NCI-H1694 treated with DMSO at 0.1 percent for 48 hours (cell line): ENCODE data around the gene KLRC1.
"Not testable (repeated sequence)": the region's sequence is repeated elsewhere in the genome, so short reads cannot be mapped to it uniquely, and the experiment has no call there.

Experiments used
- DNase-seq: peaks from one replicate; lab custom pipeline; 2025; lab: John Stamatoyannopoulos, UW

Gene KLRC1

DNA sequence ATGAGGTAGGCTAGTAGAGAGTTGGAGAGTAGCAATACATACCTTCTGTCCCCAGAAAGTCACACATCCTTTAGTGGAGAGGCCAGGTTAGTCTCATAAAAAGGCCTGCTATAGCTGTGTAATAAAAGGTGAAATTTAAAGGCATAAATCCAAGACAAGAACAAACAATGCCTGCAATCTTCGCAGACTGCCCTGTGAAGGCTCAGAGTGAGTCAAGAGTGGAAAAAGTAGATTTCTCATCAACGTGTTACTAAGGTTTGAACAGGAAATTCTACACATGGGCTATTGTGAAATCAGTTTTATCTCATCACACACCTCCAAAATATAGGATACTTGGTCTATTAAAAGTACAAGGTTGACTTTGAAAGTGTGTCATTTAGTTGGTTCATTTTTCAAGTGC is at the start of gene KLRC1:
KLRC1 (minus strand) TSS at position 222 of the 400 bp plus-strand sequence. CDS start 2,221 bp downstream, outside the sequence.
- DNase-seq, result no peak

DNA sequence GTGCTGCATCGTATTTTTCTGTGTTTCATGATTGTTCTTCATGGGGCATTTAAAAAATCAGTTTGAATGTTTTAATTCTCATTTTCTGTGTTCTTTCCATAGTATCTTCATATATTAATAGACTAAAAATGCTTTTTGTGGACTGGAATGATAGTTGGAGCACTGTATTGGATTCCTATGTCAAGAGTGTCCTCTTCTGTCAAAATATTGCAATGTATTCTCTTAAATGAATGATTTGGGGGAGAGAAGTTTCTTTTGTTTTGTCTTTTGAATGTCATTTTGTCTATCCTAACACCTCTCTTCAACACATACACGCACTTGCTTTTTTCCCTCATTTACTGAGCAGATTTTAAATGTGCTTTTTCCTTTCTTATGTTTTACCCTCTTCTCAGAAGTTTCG is 47.9 kb upstream of the KLRC1 start:
- no peak for DNase-seq

DNA sequence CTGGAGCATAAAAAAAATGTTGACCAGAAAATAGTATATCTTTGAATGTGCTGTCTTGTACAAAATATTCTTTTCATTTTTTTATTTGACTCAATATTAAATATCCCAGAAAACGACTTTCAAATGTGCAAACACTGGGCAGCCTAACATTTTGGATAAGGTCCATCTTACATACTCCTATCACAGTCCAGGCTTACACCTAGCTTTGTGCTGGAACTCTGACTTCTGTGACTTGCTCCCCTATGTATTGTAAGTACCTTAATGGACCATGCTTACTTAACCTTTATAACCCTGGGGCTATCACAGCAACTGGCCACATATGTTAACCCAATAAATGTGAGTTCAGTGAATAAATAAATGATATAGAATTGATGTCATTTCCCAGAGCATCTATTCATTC is 44.9 kb upstream of the KLRC1 start:
- DNase-seq, result no peak

DNA sequence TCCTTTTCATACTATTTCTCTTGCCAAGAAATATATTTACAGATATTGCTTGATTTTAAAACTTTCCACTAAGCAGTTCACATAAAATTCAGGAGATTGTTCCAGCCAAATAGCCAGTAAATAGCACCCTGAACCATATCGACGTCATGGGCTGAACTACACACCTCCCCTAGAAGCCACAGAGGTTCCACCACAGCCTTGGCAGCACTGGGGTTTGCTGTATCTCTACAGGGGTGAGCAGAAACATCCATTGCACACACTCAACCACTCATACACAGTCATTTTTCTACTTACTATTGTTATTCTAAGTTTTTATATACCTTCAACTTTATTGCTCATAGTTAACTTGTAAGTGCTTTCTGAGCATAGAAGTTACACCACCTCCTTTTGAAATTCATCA is 44.4 kb upstream of the KLRC1 start:
- no peak for DNase-seq

DNA sequence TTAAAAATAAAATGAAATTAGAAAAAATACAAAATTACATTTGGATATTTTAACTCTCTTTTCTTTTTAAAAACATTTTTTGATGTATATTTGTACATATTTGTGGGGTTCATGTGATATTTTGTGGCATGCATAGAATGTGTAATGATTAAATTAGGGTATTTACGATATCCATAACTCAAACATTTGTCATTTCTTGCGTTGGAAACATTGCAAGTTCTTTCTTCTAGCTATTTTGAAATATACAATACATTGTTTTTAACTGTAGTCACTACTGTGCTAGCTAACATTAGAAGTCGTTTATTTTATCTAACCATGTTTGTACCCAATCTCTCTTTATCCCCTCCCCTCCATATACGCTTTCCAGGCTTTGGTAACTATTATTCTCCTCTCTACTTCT is 38.6 kb upstream of the KLRC1 start:
- DNase-seq, result no peak

DNA sequence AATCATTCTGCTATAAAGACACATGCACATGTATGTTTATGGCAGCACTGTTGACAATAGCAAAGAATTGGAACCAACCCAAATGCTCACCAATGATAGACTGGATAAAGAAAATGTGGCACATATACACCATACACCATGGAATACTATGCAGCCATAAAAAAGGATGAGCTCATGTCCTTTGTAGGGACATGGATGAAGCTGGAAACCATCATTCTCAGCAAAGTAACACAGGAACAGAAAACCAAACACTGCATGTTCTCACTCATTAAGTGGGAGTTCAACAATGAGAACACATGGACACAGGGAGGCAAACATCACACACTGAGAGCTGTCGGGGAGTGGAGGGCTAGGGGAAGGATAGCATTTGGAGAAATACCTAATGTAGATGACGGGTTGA is 34.2 kb upstream of the KLRC1 start:
- DNase-seq, result not testable (repeated sequence)

DNA sequence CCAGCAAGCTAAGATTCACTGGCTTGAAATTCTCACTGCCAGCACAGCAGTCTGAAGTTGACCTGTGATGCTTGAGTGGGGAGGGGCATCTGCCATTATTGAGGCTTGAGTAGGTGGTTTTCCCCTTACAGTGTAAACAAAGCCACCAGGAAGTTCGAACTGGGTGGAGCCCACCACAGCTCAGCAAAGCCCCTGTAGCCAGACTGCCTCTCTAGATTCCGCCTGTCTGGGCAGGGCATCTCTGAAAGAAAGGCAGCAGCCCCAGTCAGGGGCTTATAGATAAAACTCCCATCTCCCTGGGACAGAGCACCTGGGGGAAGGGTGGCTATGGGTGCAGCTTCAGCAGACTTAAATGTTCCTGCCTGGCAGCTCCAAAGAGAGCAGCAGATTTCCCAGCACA is 28.7 kb upstream of the KLRC1 start:
- DNase-seq, result not testable (repeated sequence)

DNA sequence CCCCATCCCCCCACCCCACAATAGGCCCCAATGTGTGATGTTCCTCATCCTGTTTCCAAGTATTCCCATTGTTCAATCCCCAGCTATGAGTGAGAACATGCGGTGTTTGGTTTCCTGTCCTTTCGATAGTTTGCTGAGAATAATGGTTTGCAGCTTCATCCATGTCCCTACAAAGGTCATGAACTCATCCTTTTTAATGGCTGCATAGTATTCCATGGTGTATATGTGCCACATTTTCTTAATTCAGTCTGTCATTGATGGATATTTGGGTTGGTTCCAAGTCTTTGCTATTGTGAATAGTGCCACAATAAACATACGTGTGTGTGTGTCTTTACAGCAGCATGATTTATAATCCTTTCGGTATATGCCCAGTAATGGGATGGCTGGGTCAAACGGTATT is 19.6 kb upstream of the KLRC1 start:
- not testable (repeated sequence) for DNase-seq

DNA sequence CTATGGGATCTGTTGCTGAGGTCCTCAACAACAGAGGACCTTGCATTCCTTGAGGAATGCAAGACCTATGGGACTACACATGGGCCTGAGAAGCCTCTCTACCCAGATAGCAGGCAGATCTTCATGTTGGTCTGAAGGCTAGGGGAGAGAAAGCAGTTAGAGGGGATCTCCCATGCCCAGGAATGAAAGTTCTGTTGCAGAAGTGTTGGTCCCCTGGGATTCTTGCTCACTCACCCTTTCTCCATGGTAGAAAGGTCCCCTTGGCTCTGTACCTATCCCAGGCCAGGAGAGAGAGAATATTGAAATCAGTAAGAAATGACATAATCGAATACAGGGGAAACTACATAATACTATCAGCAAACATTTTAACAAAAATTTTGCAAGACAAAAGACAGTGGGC is 16.5 kb upstream of the KLRC1 start:
- no peak for DNase-seq

DNA sequence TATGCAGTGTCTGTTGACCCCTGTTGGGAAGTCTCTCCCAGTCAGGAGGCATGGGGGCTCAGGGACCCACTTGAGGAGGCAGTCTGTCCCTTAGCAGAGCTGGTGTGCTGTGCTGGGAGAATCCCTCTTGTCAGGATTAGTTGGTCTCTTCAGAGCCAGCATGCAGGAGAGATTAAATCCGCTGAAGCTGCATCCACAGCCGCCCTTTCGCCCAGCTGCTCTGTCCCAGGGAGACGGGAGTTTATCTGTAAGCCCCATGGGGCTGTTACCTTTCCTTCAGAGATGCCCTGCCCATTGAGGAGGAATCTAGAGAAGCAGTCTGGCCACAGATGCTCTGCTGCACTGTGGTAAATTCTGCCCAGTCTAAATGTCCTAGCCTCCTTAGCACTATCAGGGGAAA is 13.1 kb upstream of the KLRC1 start:
- DNase-seq, result no peak

DNA sequence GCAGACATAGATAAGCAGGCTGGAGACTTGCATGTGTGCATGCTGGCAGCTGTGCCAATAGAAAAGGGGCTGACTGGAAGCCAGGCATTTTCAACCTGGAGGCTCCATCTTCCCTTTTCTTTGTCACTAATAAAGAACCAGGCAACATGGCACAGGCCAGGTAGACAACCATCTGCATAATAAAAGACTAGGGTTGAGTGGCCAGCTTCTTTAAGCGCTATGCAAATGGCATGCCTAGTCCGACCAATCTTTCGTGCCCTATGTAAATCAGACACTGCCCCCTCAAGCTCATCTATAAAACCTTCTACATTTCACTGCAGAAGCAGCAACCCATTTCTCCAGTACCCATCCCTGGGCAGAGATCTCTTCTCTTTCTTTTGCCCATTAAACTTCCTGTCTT is 4.6 kb upstream of the KLRC1 start:
- no peak for DNase-seq

DNA sequence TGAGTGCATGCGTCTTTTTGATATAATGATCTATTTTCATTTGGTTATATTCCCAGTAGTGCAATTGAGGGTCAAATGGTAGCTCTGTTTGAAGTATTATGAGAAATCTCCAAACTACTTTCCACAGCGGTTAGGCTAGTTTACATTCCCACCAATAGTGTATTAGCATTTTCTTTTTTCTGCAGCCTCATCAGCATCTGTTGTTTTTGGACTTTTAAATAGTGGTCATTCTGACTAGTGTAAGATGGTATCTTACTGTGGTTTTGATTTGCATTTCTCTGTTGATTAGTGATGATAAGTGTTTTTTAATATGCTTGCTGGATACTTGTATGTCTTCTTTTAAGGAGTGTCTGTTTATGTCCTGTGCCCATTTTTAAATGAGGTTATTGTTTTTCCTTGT is 3.7 kb upstream of the KLRC1 start:
- no peak for DNase-seq

DNA sequence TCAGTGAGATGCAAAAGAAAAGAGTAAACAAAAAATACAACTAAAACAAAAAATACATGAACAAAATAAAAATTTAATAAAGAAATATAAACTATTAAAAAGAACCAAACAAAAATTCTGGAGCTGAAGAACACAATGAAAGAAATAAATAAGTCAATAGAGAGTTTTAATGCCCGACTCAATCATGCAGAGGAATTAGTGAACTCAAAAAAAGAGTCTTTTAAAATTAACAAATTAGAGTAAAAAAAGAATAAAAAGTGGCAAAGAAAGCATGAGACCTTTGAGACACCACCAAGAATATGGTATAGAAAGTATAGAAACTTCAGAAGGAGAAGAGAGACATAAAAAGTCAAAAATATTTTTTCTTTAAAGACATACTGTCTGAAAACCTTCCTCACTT is 2.6 kb upstream of the KLRC1 start:
- DNase-seq, result no peak

DNA sequence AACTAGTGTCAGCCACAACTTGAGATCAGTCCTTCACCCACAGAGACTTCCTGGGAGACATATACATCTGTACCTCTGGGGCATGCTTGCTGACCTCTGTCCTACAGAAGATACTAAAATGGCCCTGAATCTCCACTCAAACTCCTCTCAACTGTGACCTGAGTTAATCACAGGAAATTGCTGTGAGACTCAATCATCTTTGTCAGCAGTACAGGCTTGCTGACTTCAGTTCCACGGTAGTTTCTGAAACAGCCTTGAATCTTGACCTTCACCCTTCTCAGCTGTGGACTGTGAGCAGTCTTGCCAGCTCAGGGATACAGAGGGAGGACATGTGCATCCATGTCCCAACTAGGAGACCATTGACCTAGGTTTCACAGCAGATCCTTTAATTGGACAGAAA is 1.4 kb upstream of the KLRC1 start:
- no peak for DNase-seq

DNA sequence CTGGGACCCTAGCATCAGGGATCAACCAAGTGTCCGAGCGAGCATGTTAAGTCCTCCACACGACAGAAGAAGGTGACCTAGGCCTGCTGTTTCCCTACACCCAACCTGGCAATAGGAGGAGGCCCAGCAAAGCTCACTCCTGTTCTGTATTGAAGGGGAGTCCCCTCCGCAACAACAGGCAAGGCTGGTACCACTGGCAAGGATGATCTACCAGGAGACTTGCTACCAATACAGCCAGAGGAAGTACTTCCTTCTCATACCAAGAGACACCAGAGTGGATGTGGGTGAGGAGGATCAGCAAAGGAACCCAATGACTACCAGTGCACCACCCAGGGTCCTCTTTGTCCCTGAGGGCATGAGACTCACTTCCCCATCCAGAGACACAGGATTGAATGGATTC is 4.9 kb downstream of the KLRC1 start:
- DNase-seq, result no peak

DNA sequence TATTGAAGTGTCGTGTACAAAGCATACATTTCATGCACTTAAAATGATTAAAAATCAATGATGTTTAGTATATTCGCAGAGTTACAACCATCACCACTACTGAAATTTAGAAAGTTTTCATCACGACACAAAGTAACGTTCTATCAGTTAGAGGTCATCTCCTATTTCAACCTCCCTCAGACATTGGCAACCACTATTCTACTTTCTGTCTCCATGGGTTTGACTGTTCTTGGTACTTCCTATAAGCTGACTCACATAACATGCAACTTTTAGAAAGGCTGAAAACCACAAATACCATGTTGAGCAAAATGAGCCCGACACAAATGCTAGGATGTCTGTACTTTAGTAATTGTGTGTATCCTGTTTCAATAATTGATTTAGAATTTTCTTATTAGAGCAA is 7.1 kb downstream of the KLRC1 start:
- DNase-seq, result not testable (repeated sequence)

DNA sequence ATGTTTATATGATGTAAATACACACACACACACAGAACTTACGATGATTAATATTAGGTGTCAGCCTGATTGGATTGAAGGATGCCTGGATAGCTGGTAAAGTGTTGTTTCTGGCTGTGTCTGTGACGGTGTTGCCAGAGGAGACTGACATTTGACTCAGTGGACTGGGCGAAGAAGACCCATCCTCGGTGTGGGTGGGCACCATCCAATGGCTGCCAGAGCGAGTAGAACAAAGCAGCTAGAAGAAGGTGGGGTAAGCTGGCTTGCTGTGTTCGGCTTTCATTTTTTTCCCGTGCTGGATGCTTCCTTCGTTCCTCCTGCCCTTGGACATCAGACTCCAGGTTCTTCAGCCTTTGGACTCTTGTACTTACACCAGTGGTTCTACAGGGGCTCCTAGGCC is 12.0 kb downstream of the KLRC1 start:
- not testable (repeated sequence) for DNase-seq

DNA sequence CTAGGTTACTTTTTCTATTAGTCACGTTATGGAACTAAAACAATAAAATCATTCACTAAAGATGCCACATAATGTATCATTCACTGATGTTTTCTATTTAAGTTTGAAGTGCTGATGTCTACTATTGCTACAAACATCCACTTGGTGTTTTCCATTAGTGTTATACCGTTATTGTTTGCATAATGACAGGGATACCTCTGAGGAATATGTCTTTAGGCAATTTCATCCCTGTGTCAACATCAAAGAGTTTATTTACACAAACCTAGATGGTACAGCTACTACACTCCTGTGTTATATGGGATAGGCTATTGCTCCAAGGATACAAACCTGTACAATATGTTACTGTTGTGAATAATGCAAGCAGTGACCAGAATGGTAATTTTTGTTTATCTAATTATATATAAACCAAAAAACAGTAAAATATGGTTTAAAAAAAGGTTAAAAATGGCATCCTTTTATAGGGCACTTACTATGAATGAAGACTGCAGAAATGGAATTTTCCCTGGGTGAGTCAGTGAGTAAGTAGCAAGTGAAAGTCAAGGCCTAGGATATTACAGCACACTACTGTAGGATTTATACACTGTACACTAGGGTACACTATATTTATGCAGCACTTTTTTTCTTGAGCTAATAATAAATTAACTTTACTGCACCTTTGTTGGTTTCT is 13.4 kb downstream of the KLRC1 start:
- DNase-seq, result not testable (repeated sequence)

DNA sequence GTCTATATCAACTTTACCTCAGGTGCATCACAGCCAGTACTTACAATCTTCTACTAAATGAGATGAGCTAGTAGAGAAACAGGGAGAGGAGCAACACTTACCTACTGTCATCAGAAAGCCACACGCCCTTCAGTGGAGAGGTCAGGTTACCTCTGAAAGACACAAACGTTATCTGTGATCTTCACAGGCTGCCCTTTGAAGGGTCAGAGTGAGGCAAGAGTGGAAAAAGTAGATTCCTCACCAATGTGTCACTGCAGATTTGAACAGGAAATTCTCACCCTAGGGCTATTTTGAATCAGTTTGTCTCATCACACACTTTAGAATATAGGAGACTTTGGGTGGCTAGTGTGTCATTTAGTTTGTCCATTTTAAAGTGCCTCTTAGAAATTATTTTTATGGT is 15.6 kb downstream of the KLRC1 start:
- DNase-seq, result not testable (repeated sequence)

DNA sequence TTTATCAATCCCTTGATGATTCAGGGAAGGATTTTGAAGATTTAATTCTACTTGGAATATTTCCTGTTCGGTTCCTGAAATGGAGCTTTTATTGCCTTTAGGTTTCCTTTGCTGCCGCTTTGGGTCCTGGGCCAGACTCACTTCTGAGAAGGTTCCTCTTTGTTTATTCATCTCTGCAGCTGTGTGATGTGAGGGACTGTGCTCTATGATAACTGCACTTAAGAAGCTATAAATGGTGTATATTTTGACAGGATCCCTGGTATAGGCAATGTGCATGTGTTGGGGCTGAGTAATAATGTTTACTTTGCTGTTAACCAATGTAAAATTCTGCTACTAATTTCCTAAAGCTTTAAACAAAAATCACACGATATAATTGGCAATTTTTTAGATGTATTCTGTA is 17.4 kb downstream of the KLRC1 start, which contains the start of gene KLRC2:
KLRC2 (minus strand) TSS at position 195 of the 400 bp plus-strand sequence; CDS start at position 171, 24 bp downstream.
- DNase-seq, result not testable (repeated sequence)

DNA sequence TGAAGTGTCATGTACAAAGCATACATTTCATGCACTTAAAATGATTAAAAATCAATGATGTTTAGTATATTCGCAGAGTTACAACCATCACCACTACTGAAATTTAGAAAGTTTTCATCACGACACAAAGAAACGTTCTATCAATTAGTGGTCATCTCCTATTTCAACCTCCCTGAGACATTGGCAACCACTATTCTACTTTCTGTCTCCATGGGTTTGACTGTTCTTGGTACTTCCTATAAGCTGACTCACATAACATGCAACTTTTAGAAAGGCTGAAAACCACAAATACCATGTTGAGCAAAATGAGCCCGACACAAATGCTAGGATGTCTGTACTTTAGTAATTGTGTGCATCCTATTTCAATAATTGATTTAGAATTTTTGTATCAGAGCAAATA is 22.6 kb downstream of the KLRC1 start:
- DNase-seq, result not testable (repeated sequence)

DNA sequence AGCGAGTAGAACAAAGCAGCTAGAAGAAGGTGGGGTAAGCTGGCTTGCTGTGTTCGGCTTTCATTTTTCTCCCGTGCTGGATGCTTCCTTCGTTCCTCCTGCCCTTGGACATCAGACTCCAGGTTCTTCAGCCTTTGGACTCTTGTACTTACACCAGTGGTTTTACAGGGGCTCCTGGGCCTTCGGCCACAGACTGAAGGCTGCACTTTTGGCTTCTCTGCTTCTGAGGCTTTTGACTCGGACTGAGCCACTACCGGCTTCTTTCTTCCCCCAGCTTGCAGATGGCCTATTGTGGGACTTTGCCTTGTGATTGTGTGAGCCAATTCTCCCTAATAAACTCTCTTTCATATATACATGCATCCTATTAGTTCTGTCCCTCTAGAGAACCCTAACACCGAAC is 27.2 kb downstream of the KLRC1 start:
- DNase-seq, result not testable (repeated sequence)

DNA sequence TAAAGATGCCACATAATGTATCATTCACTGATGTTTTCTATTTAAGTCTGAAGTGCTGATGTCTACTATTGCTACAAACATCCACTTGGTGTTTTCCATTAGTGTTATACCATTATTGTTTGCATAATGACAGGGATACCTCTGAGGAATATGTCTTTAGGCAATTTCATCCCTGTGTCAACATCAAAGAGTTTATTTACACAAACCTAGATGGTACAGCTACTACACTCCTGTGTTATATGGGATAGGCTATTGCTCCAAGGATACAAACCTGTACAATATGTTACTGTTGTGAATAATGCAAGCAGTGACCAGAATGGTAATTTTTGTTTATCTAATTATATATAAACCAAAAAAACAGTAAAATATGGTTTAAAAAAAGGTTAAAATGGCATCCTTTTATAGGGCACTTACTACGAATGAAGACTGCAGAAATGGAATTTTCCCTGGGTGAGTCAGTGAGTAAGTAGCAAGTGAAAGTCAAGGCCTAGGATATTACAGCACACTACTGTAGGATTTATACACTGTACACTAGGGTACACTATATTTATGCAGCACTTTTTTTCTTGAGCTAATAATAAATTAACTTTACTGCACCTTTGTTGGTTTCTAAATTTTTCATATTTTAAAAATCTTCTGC is 28.8 kb downstream of the KLRC1 start:
- DNase-seq, result not testable (repeated sequence)

DNA sequence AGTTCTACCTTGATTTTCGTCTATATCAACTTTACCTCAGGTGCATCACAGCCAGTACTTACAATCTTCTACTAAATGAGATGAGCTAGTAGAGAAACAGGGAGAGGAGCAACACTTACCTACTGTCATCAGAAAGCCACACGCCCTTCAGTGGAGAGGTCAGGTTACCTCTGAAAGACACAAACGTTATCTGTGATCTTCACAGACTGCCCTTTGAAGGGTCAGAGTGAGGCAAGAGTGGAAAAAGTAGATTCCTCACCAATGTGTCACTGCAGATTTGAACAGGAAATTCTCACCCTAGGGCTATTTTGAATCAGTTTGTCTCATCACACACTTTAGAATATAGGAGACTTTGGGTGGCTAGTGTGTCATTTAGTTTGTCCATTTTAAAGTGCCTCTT is 31.0 kb downstream of the KLRC1 start:
- not testable (repeated sequence) for DNase-seq
